ENCODE results near the gene IGF1R. TPM values are rescaled to one million over a fixed set of nuclear protein-coding genes. Genes with fewer than 3 reads are reported as not detected.

IGF1R gene
- total and polyA plus RNA-seq, 2 of the 13 experiments (the other 11 are each of a cell fraction or from before 2014, with no cell fraction given), result 15.9 to 18.4 TPM

DNA sequence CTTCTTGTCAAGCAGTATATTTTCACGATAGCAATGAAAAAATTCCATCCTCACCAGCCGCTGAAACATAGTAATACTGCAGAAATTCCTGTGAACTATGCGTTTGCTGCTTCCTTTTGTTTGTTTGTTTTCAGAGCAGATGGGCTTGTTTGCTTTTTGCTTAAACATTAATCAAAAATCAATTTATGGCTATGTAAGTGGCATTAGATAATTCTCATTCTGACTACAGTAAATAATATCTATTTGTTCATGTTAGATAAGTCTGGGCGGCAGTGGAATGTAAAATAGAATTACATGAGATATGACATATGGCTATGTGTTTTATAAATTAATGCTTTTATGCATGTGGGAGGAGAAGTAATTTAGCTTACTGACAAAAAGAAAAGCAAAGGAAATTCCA lies 195.5 kb downstream of the IGF1R start (continued):
- TF ChIP-seq HNRNPH1 (optimal IDR thresholded peaks at IDR 0.05; ENCODE audit: low read depth, low read length), result no peak
- 0 out of 2 replicates have a peak, but pooled peaks have one; percentile 68 for TF ChIP-seq KLF11 (CRISPR knock-in tag; IDR thresholded peaks at IDR 0.05)
- TF ChIP-seq ATRX (CRISPR knock-in tag; IDR thresholded peaks at IDR 0.05; ENCODE audit: borderline replicate concordance), result no peak
- no peak for TF ChIP-seq ZNF724P (CRISPR knock-in tag; IDR thresholded peaks at IDR 0.05; ENCODE audit: borderline replicate concordance)
- TF ChIP-seq, protein P1, sequence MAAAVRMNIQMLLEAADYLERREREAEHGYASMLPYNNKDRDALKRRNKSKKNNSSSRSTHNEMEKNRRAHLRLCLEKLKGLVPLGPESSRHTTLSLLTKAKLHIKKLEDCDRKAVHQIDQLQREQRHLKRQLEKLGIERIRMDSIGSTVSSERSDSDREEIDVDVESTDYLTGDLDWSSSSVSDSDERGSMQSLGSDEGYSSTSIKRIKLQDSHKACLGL (CRISPR knock-in tag; IDR thresholded peaks at IDR 0.05), result no peak
- no peak for TF ChIP-seq ZNF607 (CRISPR knock-in tag; IDR thresholded peaks at IDR 0.05; ENCODE audit: borderline replicate concordance)
- TF ChIP-seq YEATS2 (CRISPR knock-in tag; IDR thresholded peaks at IDR 0.05; ENCODE audit: borderline replicate concordance), result no peak; the same call in 1 of the 2 replicates
- TF ChIP-seq, protein P2, sequence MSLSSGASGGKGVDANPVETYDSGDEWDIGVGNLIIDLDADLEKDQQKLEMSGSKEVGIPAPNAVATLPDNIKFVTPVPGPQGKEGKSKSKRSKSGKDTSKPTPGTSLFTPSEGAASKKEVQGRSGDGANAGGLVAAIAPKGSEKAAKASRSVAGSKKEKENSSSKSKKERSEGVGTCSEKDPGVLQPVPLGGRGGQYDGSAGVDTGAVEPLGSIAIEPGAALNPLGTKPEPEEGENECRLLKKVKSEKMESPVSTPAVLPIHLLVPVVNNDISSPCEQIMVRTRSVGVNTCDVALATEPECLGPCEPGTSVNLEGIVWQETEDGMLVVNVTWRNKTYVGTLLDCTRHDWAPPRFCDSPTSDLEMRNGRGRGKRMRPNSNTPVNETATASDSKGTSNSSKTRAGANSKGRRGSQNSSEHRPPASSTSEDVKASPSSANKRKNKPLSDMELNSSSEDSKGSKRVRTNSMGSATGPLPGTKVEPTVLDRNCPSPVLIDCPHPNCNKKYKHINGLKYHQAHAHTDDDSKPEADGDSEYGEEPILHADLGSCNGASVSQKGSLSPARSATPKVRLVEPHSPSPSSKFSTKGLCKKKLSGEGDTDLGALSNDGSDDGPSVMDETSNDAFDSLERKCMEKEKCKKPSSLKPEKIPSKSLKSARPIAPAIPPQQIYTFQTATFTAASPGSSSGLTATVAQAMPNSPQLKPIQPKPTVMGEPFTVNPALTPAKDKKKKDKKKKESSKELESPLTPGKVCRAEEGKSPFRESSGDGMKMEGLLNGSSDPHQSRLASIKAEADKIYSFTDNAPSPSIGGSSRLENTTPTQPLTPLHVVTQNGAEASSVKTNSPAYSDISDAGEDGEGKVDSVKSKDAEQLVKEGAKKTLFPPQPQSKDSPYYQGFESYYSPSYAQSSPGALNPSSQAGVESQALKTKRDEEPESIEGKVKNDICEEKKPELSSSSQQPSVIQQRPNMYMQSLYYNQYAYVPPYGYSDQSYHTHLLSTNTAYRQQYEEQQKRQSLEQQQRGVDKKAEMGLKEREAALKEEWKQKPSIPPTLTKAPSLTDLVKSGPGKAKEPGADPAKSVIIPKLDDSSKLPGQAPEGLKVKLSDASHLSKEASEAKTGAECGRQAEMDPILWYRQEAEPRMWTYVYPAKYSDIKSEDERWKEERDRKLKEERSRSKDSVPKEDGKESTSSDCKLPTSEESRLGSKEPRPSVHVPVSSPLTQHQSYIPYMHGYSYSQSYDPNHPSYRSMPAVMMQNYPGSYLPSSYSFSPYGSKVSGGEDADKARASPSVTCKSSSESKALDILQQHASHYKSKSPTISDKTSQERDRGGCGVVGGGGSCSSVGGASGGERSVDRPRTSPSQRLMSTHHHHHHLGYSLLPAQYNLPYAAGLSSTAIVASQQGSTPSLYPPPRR (CRISPR knock-in tag; IDR thresholded peaks at IDR 0.05; ENCODE audit: borderline replicate concordance), result peak; percentile 99
- TF ChIP-seq PRMT3 (CRISPR knock-in tag; IDR thresholded peaks at IDR 0.05; ENCODE audit: borderline replicate concordance, low read depth), result no peak
- TF ChIP-seq HNRNPLL (IDR thresholded peaks at IDR 0.05; ENCODE audit: low read depth, low read length, poor library complexity, severe bottlenecking), result no peak
- peak; percentile 80; the same call in 1 of the 2 replicates for TF ChIP-seq FOXK1 (CRISPR knock-in tag; IDR thresholded peaks at IDR 0.05; ENCODE audit: borderline replicate concordance, low read depth)
- TF ChIP-seq, protein P3, sequence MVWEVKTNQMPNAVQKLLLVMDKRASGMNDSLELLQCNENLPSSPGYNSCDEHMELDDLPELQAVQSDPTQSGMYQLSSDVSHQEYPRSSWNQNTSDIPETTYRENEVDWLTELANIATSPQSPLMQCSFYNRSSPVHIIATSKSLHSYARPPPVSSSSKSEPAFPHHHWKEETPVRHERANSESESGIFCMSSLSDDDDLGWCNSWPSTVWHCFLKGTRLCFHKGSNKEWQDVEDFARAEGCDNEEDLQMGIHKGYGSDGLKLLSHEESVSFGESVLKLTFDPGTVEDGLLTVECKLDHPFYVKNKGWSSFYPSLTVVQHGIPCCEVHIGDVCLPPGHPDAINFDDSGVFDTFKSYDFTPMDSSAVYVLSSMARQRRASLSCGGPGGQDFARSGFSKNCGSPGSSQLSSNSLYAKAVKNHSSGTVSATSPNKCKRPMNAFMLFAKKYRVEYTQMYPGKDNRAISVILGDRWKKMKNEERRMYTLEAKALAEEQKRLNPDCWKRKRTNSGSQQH (CRISPR knock-in tag; IDR thresholded peaks at IDR 0.05; ENCODE audit: low read depth), result no peak
- TF ChIP-seq ZNF251 (CRISPR knock-in tag; IDR thresholded peaks at IDR 0.05), result no peak
- TF ChIP-seq NCOA1 (CRISPR knock-in tag; IDR thresholded peaks at IDR 0.05), result no peak
- no peak for TF ChIP-seq ZNF33A (CRISPR knock-in tag; IDR thresholded peaks at IDR 0.05; ENCODE audit: borderline replicate concordance)
- TF ChIP-seq MTA1 (CRISPR knock-in tag; IDR thresholded peaks at IDR 0.05; ENCODE audit: borderline replicate concordance), result no peak
- TF ChIP-seq ZNF747 (CRISPR knock-in tag; IDR thresholded peaks at IDR 0.05; ENCODE audit: borderline replicate concordance), result no peak
- TF ChIP-seq, protein P4, sequence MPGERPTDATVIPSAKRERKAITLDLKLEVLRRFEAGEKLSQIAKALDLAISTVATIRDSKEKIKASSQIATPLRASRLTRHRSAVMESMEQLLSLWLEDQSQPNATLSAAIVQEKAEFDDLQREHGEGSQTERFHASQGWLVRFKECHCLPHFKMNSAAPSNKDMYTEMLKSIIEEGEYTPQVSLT (CRISPR knock-in tag; IDR thresholded peaks at IDR 0.05; ENCODE audit: borderline replicate concordance, low read depth), result no peak
- TF ChIP-seq, protein P5, sequence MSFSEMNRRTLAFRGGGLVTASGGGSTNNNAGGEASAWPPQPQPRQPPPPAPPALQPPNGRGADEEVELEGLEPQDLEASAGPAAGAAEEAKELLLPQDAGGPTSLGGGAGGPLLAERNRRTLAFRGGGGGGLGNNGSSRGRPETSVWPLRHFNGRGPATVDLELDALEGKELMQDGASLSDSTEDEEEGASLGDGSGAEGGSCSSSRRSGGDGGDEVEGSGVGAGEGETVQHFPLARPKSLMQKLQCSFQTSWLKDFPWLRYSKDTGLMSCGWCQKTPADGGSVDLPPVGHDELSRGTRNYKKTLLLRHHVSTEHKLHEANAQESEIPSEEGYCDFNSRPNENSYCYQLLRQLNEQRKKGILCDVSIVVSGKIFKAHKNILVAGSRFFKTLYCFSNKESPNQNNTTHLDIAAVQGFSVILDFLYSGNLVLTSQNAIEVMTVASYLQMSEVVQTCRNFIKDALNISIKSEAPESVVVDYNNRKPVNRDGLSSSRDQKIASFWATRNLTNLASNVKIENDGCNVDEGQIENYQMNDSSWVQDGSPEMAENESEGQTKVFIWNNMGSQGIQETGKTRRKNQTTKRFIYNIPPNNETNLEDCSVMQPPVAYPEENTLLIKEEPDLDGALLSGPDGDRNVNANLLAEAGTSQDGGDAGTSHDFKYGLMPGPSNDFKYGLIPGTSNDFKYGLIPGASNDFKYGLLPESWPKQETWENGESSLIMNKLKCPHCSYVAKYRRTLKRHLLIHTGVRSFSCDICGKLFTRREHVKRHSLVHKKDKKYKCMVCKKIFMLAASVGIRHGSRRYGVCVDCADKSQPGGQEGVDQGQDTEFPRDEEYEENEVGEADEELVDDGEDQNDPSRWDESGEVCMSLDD (CRISPR knock-in tag; IDR thresholded peaks at IDR 0.05; ENCODE audit: borderline replicate concordance), result no peak
